Measurements from ENCODE around the gene TIMM10B. TPM values are rescaled to one million over a fixed set of nuclear protein-coding genes. Genes with fewer than 3 reads are reported as not detected.

Gene TIMM10B
- total and polyA plus RNA-seq, 9 of the 15 experiments (the other 6 are each of a cell fraction or from before 2014, with no cell fraction given) = 43.2 to 163 (median 57.0) TPM

- no peaks in the 10 kb centered on the region for H3K27me3 ChIP-seq (ENCODE audit: control insufficient read depth in 2 of 2, insufficient read depth in 2 of 2, low read length in 2 of 2)
- no peak for DNase-seq (ENCODE audit: extremely low read depth in 1 of 4, low spot score in 3 of 4)
- H3K9me1 ChIP-seq (ENCODE audit: control insufficient read depth, insufficient read depth, low read length) = no peaks in the 10 kb centered on the region
- H3K27ac ChIP-seq (ENCODE audit: extremely low read depth, low read depth, low read length) = no peak overlapping the region
- ATAC-seq = no peak
- intact Hi-C loops (cut with micrococcal nuclease) (no loop called here), in situ Hi-C loops (cut with MboI) (no loop called here)
- no peak for FAIRE-seq
- no peak overlapping the region for H2AFZ ChIP-seq (ENCODE audit: low read depth, low read length)
- H4K20me1 ChIP-seq (replicated peaks; ENCODE audit: control insufficient read depth, insufficient read depth, low read length) = no peaks in the 10 kb centered on the region
- BruUV-seq (replicated peaks) = no TSS peak
- CTCF ChIA-PET (ENCODE audit: low intra/inter-chr PET ratio) = no interaction called here
- H3K4me2 ChIP-seq (ENCODE audit: insufficient read depth, low read length) = no peak overlapping the region
- no peak for TF ChIP-seq ID3 (CRISPR knock-in tag; IDR thresholded peaks at IDR 0.05)
- no peak for TF ChIP-seq ID3 (tag; IDR thresholded peaks at IDR 0.05)
- no peak for TF ChIP-seq CREB3 (tag; conservative IDR thresholded peaks at IDR 0.05; ENCODE audit: low read depth)
- TF ChIP-seq ZBTB9 (CRISPR knock-in tag; IDR thresholded peaks at IDR 0.05) = no peak
- no peaks in the 10 kb centered on the region for H3K4me1 ChIP-seq (replicated peaks in 1 of 2; ENCODE audit: control insufficient read depth in 2 of 2, insufficient read depth in 2 of 2, low read length in 2 of 2)
- H3K79me2 ChIP-seq (ENCODE audit: control insufficient read depth, insufficient read depth, low read length) = no peaks in the 10 kb centered on the region
- no peak overlapping the region for H3K4me3 ChIP-seq
- H3K9me3 ChIP-seq (replicated peaks; ENCODE audit: control insufficient read depth, insufficient read depth, low read depth, low read length) = no peaks in the 10 kb centered on the region
- H3K9ac ChIP-seq (ENCODE audit: insufficient read depth in 1 of 2, low read depth in 2 of 2, low read length in 2 of 2) = no peak overlapping the region
- POLR2A ChIA-PET = no interaction called here
- WGBS (ENCODE audit: insufficient coverage, low coverage, missing lambda C conversion rate) = 63% methylated on average over 16 of the region's 26 CpGs
- H3K36me3 ChIP-seq (ENCODE audit: control insufficient read depth, insufficient read depth, low read length) = no peaks in the 10 kb centered on the region; the same call in 2 of the 3 replicates
Observed at GRCh38 chr11:6457581-6458320, 23.6 kb upstream of the TIMM10B start.
